Fibroblast of lung (primary cell): ENCODE measurements around the gene URB1. TPM values are rescaled to one million over a fixed set of nuclear protein-coding genes. Genes with fewer than 3 reads are reported as not detected.

Experiments used
- DNase-seq, 2 donors: peaks; one replicate each; pipeline versions ENCODE4 v3.0.0 to v3.0.0-alpha.2; 2010; ENCODE audit warnings: low read depth in 2 of 2
- H2AFZ ChIP-seq: 2 replicates; pipeline ENCODE4 v1.5.1; 2012; ENCODE audit warnings: low read length, control low read depth, inconsistent platforms
- H3K27ac ChIP-seq: 2 replicates; pipeline ENCODE4 v1.5.1; 2011; ENCODE audit warnings: low read length, control low read depth; ENCODE audit not compliant: insufficient read depth
- H3K27me3 ChIP-seq: 2 replicates; pipeline ENCODE4 v1.5.1; 2011; ENCODE audit warnings: mild to moderate bottlenecking, low read length; ENCODE audit not compliant: control insufficient read depth, insufficient read depth
- H3K36me3 ChIP-seq: 2 replicates; pipeline ENCODE4 v1.5.1; 2011; ENCODE audit warnings: low read length; ENCODE audit not compliant: control insufficient read depth, insufficient read depth
- H3K4me1 ChIP-seq: 2 replicates; pipeline ENCODE4 v1.5.1; 2011; ENCODE audit warnings: low read length; ENCODE audit not compliant: control insufficient read depth, insufficient read depth; ENCODE audit errors: extremely low read depth
- H3K4me2 ChIP-seq: 2 replicates; pipeline ENCODE4 v1.5.1; 2011; ENCODE audit warnings: low read length, control low read depth; ENCODE audit not compliant: insufficient read depth; ENCODE audit errors: extremely low read depth
- H3K4me3 ChIP-seq, 4 experiments: fragments of 200-600 bp in 1 of 4; sonication (generic) in 1 of 4; replicated peaks in 1 of 4; 2 replicates each; pipeline ENCODE4 v1.5.1; 2011 to 2016; ENCODE audit warnings: low read length in 4 of 4, low read depth in 3 of 4, mild to moderate bottlenecking in 3 of 4, control low read depth in 2 of 4, inconsistent platforms in 1 of 4, mixed read lengths in 1 of 4; ENCODE audit not compliant: insufficient read depth in 1 of 4; ENCODE audit errors: control extremely low read depth in 1 of 4
- H3K79me2 ChIP-seq: 2 replicates; pipeline ENCODE4 v1.5.1; 2012; ENCODE audit warnings: mild to moderate bottlenecking, low read length, inconsistent platforms; ENCODE audit not compliant: control insufficient read depth, insufficient read depth
- H3K9ac ChIP-seq: 2 replicates; pipeline ENCODE4 v1.5.1; 2011; ENCODE audit warnings: mild to moderate bottlenecking, low read length, control low read depth; ENCODE audit not compliant: insufficient read depth
- H3K9me3 ChIP-seq: 2 replicates; pipeline ENCODE4 v1.5.1; 2012; ENCODE audit warnings: low read depth, low read length; ENCODE audit not compliant: control insufficient read depth, insufficient read depth
- H4K20me1 ChIP-seq: 2 replicates; pipeline ENCODE4 v1.5.1; 2011; ENCODE audit warnings: low read length; ENCODE audit not compliant: control insufficient read depth, insufficient read depth; ENCODE audit errors: extremely low read depth
- CTCF ChIP-seq, 2 donors: IDR thresholded peaks in 1 of 2; conservative IDR thresholded peaks in 1 of 2; 1 replicate in 1 of 2; 2 replicates in 1 of 2; pipeline ENCODE4 v1.5.1; 2011 to 2012; ENCODE audit warnings: low read length in 2 of 2, control low read depth in 1 of 2, inconsistent platforms in 1 of 2, low read depth in 1 of 2, mild to moderate bottlenecking in 1 of 2
- EZH2 ChIP-seq: IDR thresholded peaks from 2 replicates; pipeline ENCODE4 v1.5.1; 2012; ENCODE audit warnings: low read length, control low read depth, mild to moderate bottlenecking; ENCODE audit errors: missing control alignments
- polyA plus RNA-seq, 2 donors: library from polyadenylated mRNA; depleted of rRNA in 1 of 2; stranded (reverse) in 1 of 2; unstranded in 1 of 2; fragments of >200 nt; gene quantifications; 2 replicates each; pipeline ENCODE4 v1.2.1, GENCODE V29; 2011 to 2012; ENCODE audit warnings: missing spikeins in 1 of 2
- total RNA-seq: library from RNA; depleted of rRNA; stranded (reverse); fragments of >200 nt; gene quantifications from 2 replicates; pipeline ENCODE4 v1.2.1, GENCODE V29; 2014

URB1 gene
- total and polyA plus RNA-seq, 2 donors (not counting 1 experiment from before 2014, with no cell fraction given): 4.3 to 17.7 TPM

- no peak for TF ChIP-seq CTCF (conservative IDR thresholded peaks at IDR 0.05 in 1 of 2, IDR thresholded peaks at IDR 0.05 in 1 of 2; ENCODE audit: low read depth in 1 of 2, low read length in 2 of 2)
- TF ChIP-seq EZH2: no peak
- H3K79me2 ChIP-seq: no peaks in the 10 kb centered on the region
- no peak for DNase-seq
- no peaks in the 10 kb centered on the region for H4K20me1 ChIP-seq
- no peak overlapping the region for H3K9ac ChIP-seq
- H3K4me2 ChIP-seq: no peak overlapping the region
- H3K4me3 ChIP-seq: no peak overlapping the region
- no peaks in the 10 kb centered on the region for H3K9me3 ChIP-seq
- H3K27ac ChIP-seq: no peak overlapping the region
- no peak overlapping the region for H2AFZ ChIP-seq
- H3K36me3 ChIP-seq: no peaks in the 10 kb centered on the region
- no peaks in the 10 kb centered on the region for H3K27me3 ChIP-seq
- no peaks in the 10 kb centered on the region for H3K4me1 ChIP-seq
Measured at GRCh38 chr21:32406405-32406804, 13.6 kb upstream of the URB1 start.

- Histone ChIP-seq H3K36me3 (no peaks in the 10 kb centered on the region), H3K79me2 (no peaks in the 10 kb centered on the region), H2AFZ (peak overlapping the region; percentile 19), H3K27me3 (no peaks in the 10 kb centered on the region), H3K9ac (no peak overlapping the region), H3K4me3 (no peak overlapping the region), H3K27ac (no peak overlapping the region), H3K4me2 (no peak overlapping the region), H3K4me1 (no peaks in the 10 kb centered on the region), H3K9me3 (no peaks in the 10 kb centered on the region), H4K20me1 (no peaks in the 10 kb centered on the region)
- TF ChIP-seq EZH2 (no peak), CTCF (conservative IDR thresholded peaks at IDR 0.05 in 1 of 2, IDR thresholded peaks at IDR 0.05 in 1 of 2; ENCODE audit: low read depth in 1 of 2, low read length in 2 of 2) (peak; percentile 68 to 70)
- peak; percentile 57 to 82 for DNase-seq
Measured at GRCh38 chr21:32403201-32403777, 10.5 kb upstream of the URB1 start.

GRCh38 chr21:32393677-32394001, 827 bp upstream of the URB1 start:
- Histone ChIP-seq H3K4me1 (peaks cover 5% of the 10 kb centered on the region), H2AFZ (peak overlapping the region; percentile 93), H3K9me3 (no peaks in the 10 kb centered on the region), H3K4me3 (peak overlapping the region; percentile 72 to 98 (median 90)), H4K20me1 (no peaks in the 10 kb centered on the region), H3K79me2 (peaks cover 34% of the 10 kb centered on the region), H3K27me3 (no peaks in the 10 kb centered on the region), H3K36me3 (no peaks in the 10 kb centered on the region), H3K4me2 (peak overlapping the region; percentile 92), H3K27ac (peak overlapping the region; percentile 81), H3K9ac (peak overlapping the region; percentile 43)
- TF ChIP-seq EZH2 (no peak), CTCF (conservative IDR thresholded peaks at IDR 0.05 in 1 of 2, IDR thresholded peaks at IDR 0.05 in 1 of 2; ENCODE audit: low read depth in 1 of 2, low read length in 2 of 2) (no peak)
- no peak for DNase-seq
